Measurements from ENCODE around the gene FTO.

FTO gene

DNA sequence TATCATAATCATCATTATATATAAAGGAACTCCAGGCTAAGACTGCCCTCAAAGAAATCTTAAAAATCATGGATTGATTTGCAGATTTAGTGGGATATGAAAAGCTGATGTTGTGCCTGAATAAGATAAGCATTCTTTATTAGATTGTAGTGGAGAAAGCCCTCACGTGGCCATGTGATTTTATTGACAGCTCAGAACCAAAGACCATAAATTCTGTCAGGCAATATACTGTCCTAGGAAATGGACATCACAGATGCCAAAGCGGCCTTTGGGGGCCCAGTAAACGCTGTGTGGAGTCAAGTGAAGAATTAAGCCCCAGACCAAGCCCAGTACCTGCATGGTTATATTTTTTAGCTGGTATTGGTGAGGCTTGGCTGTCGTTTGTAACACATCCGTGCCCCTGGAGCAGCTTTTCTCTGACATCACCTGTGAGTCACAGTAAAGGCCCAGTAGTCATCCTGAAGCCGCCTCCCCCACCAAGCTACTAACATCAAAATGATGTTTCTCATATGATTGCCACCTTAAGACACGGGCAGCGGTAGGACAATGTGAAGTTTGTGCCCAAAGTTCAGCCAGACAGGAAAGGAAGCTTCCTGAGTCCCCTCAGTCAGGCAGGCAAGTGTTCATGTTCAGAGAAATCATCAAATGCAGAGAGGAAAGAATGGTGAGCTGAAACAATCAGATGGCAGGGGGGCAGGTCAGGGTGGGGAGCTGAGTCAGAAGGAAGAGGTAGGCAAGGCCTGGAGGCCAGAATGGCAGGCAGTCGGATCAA, 373.3 kb downstream of the FTO start:
- no peak for DNase-seq (ENCODE audit: low read depth in 2 of 2)

DNA sequence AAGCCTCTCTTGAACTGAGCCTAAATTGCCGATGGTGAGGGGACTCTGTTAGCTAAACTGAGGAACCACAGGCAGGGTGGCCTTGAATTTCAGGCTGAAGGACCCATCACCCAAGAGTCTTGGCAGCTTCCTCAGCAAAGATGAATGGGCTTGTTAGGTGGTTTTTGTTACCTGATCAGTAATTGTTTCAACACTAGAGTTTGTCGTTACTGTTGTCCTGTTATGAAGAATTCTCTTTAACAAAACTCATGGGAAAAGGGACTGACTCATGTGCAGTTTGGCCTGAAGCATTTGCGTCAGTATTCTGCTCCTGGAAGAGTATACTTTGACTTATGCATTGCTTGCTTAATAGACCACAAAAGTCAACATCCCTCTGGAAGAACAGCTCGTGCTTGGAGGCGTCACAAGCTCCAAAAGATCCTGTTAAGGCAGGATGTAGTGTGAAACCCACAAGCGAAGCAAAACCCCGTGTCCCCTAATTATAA, 376.6 kb downstream of the FTO start:
- DNase-seq (ENCODE audit: low read depth in 2 of 2) = no peak

GRCh38 chr16:54086791-54087190, 382.8 kb downstream of the FTO start:
- no peak for DNase-seq (ENCODE audit: low read depth in 2 of 2)

GRCh38 chr16:54090602-54091001, 386.6 kb downstream of the FTO start:
- no peak for DNase-seq (ENCODE audit: low read depth in 2 of 2)

GRCh38 chr16:54093281-54093680, 389.3 kb downstream of the FTO start:
- DNase-seq (ENCODE audit: low read depth in 2 of 2) = no peak

DNA sequence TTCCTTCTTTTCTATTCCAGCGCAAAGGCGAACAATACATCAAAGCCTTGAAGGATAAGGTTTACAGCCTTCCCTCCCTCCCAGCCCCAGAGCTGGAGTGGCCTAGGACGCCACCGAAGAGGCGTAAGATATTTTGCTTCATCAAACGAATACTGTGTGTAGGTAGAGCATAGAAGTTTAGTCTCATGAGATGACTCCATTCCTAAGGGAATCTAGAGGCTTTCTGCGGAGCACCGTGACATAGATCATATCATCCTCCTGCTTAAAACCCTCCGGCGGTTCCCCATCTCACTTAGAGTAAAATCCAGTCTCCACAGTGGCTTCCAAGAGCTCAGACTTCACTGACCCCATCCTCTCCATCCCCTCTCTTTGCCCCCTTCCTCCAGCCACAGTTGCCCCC, 390.7 kb downstream of the FTO start:
- no peak for DNase-seq (ENCODE audit: low read depth in 2 of 2)

- no peak for DNase-seq (ENCODE audit: low read depth in 2 of 2)
Observed at GRCh38 chr16:54096607-54097006, 392.7 kb downstream of the FTO start.

DNA sequence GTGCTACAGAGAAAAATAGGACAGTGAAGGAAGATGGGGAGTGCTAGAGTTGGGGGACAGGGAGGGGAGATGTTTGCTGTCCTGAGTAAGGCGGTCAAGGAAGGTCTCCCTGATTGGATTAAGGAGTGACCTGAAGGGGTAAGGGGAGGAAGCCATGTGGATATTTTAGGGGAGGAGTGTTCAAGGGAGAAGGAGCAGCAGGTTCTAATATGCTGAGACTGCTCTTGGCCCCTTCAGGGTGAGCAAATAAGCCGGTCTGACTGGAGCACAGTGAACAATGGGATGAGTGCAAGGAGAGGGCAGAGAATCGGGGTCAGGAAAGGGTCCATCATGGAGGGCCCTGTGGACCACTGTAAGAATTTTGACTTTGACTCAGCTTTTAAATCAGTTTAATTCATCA, 393.8 kb downstream of the FTO start:
- DNase-seq (ENCODE audit: low read depth in 2 of 2) = no peak

GRCh38 chr16:54098247-54098646, 394.3 kb downstream of the FTO start:
- no peak for DNase-seq (ENCODE audit: low read depth in 2 of 2)

DNA sequence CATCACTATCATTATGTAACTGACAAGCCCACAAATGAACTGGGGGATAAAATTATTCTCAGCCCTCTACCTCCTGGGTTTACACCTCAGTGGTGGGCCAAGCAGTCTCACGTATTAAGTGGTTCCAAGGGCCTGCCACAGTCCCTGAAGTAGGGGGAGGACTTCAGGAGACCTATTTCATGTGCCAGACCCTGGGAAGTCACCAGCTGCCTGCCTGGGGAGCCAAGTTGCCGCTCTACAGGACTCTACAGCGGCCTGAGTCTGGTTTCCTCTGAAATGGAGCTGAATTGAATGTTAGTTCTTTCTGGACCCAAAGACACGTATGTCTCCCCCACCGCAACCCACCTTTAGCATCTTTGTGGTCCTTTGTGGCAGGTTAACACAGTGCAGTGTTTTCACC, 395.7 kb downstream of the FTO start:
- DNase-seq (ENCODE audit: low read depth in 2 of 2) = no peak

- DNase-seq (ENCODE audit: low read depth in 2 of 2) = no peak
Observed at GRCh38 chr16:54102888-54103866, 399.2 kb downstream of the FTO start.

DNA sequence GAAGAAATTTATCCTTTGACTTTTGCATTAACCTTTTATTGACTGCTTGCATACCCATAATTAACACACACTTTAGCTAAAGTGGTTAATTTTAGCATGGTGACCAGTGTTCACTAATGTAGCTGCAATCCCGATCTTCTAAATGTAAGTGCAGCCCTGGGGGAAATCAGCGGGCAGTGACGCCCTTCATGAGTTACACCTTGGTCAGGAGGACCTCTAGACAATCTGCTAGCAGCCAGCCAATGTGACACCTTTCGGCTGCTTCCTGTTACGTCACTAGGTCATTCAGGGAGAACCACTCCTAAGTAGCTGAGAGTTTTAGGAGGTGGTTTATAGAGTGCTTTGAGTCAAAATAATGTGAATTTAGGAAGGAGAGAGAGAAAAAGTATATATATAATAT, 402.1 kb downstream of the FTO start:
- DNase-seq (ENCODE audit: low read depth in 2 of 2) = no peak

- no peak for DNase-seq (ENCODE audit: low read depth in 2 of 2)
Observed at GRCh38 chr16:54107583-54108202, 403.7 kb downstream of the FTO start.

DNA sequence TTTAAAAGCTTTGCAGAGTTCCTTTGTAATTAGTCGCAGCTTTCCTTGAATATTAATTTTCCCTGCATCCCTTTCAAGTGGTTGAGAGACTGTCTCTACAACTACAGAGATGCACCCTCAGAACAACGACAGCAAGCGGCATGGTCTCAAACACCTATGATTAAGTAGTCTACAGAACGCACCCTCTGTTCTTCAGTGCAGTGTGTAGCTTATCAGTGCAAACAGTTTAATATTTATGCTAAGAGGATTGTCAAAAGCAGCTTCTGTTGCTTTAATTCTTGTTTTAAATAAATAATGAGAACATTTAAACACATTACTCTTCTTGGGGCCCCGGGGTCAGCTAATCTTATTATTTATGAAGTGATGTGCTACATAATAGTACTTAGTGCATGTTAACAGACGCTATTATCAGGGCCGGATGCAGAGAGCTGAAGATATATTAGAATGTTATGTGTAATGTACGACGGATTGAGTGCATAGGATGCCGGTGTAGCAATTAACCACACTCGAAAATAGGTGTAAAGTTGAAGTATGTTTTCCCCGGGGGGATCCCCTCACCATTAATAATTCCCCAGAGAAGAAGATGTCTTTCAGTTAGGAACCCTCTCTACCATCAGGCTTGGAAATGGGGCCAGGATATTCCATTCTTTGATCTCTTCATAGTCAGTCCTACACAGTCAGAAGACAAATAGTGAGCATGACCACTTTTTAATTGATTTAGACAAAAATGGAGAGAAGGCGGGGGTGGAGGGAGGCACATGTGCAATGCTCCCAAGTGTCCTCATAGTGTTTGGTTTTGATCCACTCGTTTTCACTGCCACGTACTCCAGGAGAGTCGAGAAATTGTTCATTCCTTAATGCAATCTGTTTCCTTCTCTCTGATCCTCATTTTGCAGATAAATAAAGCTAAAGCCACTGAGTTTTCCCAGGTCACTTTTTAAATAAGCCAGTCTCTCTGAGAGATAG, 406.3 kb downstream of the FTO start:
- DNase-seq (ENCODE audit: low read depth in 2 of 2) = no peak

DNA sequence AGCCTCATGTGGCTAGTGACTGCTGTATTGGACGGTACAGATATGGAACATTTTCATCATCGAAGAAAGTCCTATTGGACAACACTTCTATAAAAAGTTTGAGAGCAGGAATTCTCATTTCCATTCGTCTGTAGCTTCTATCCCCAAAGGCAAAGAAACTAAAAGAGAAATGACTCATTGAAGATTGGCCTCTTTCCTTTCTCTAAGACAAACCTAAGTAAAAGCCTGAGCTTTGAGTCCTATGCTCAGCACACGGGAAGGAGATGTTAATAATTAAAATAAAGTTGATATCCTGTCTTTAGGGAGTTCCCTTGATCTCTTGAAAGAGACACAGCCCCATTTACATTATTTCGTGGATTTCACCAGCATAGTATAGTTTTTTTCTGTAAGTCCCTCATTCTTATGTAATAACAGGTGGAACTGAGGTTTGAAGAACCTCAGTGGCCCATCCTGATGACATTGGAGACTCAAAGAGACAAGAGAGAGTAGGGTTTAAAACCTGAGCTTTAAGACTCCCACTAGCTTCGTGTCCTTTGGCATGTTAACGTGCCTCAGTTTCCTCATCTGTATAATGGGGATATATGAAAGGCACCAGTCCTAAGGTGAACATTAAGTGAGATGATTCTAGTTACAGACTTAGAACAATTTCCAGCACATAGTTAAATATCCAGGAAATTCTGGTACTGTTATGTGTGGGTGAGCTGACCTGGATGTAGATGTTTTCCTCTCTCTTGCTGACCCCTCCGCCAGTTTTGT, 408.7 kb downstream of the FTO start:
- DNase-seq (ENCODE audit: low read depth in 2 of 2) = no peak

DNA sequence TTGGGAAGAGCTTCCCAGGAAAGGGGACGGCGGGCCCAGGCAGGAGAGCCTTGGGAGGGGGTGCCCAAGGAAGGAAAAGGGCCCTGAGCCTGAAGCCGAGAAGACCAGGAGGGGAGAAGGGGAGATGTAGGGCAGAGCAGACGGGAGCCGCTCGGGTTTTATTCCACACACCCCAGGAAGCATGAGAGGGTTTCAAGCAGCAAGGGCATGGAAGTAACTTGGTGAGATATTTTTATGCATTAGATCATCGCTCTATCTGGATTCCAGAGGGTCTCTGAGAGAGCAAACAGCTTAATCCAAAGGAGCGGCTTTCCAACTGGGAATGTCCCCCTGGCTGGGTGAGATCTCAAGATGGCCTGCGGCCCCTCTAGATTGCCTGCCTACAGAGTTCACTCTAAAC, 411.6 kb downstream of the FTO start:
- DNase-seq (ENCODE audit: low read depth in 2 of 2) = no peak

DNA sequence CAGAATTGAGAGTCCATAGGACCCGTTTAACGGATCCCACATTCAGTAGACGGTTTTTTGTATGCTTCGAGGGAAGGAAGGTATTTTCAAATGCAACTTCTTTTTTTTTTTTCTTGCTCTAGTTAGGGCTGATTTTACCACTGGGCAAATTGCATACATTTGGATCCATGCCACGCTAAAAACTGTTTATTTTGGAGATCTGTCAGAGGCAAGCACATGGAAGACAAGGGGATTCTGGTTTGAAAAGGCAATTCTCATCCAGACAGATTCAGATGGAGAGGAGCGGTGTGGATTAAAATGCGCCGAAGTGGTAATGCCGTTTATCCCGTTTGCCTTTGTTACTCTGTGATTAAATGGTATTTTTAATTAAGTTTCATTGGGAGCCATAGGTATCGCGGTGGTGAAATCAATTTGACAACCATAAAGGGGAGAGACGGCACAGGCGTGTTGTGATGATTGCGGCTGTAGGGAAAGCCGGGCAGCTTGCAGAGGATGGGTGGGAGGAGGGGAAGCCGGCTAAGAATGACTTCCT, 412.2 kb downstream of the FTO start:
- no peak for DNase-seq (ENCODE audit: low read depth in 2 of 2)

DNA sequence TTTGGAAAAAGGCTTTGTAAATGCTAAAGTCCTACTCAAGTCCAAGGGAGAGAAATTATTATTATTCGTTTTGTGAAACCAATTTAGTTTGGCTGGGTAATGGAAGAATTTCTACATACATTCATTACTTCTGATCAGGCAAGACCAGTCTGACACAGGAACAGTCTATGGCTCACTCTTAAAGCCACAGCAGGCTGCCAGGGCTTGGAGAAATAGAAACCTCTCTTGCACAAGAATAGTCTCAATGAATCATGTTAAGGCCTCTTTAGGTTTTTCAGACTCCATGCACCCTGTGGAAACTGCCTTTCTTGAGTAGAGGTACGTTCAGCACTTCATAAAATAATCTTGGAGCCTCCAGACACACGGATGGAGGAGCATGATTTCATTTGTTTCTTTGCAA, 414.9 kb downstream of the FTO start:
- DNase-seq (ENCODE audit: low read depth in 2 of 2) = no peak

GRCh38 chr16:54120846-54121480, 417.0 kb downstream of the FTO start:
- no peak for DNase-seq (ENCODE audit: low read depth in 2 of 2)
